GM19238 (cell line): ENCODE measurements around the gene MS4A6E.
"Not testable (repeated sequence)": the region's sequence is repeated elsewhere in the genome, so short reads cannot be mapped to it uniquely, and the experiment has no call there.

ENCODE experiments used
- DNase-seq: peaks from one replicate; pipeline ENCODE4 v3.0.0; 2011; ENCODE audit warnings: low spot score; ENCODE audit not compliant: insufficient read length

The MS4A6E gene, protein sequence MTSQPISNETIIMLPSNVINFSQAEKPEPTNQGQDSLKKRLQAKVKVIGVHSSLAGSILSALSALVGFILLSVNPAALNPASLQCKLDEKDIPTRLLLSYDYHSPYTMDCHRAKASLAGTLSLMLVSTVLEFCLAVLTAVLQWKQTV

DNA sequence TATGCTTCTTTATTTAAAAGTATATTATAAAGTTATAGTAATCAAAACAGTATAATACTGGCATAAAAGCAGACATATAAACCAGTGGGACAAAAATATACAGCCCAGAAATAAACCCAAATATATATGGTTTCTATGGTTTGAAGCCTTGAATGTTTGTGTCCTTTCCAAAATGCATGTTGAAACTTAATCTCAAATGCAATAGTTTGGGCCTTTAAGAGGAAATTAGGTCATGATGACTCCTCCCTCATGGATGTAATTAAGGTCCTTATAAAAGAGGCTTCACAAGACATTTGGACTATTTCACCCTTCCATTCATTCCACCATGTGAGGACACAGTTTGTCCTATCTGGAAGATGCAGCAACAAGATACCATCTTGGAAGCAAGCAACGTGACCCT is at the start of gene MS4A6E:
MS4A6E (plus strand) TSS at position 301 of the 400 bp plus-strand sequence. CDS start 7,641 bp downstream, outside the sequence.
- DNase-seq: no peak

DNA sequence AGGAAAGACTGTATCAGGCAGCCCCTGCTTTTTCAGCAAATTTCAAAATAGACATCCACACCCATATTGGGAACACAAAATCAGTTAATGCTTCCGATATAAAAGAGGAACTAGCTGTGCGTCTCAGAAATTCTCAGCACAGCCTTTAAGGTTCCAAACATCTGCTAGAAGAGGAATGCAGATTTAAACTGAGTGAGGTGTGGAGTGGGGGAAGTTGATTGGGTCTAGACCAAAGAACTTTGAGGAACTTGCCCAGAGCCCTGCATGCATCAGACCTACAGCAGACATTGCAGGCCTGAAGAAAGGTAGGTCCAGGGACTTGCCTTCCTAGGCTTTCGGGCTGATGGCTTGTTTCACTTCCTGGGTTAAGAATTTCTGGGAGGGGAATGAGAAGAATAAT is 46.6 kb upstream of the MS4A6E start, which contains the start of gene MS4A4A:
MS4A4A (plus strand) TSS at position 255 of the 400 bp plus-strand sequence; CDS start at position 265, 10 bp downstream.
- DNase-seq: no peak

DNA sequence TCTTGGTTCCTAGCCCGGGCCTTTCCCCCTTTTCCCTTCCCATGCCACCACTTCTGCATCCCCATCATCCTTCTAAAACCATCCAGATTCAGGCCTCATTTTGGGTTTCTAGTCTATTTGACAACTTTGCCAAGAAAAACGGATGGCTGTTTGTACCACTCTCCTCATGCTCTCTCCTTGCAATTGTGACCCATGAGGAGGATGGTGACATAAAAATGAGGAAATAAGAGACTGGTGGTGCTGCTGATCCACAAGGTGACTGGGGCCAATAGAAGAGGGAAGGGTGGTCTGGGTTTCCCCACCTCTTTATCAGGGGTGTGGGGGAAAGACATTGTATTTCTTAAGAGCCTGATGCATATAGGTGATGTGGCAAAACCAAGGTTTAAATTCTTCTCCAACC is 45.6 kb upstream of the MS4A6E start:
- no peak for DNase-seq

DNA sequence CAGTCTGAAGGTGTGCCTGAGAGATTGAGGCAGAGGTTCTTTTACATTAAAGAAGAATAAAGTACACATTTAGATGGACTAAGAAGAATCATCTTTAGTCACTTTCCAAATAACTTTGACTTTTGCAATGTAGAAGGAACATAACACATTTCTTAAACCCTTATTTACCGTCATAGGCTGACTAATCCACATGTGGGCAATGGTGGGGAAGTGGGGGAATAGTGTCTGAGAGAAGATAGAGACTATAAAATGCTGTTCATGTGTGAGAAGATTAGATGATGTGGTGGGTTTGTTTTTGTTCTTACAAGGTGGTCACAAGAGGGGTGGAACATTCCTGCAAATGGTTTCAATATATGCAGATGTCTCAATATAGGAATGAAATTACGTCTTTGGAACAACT is 44.8 kb upstream of the MS4A6E start:
- no peak for DNase-seq

DNA sequence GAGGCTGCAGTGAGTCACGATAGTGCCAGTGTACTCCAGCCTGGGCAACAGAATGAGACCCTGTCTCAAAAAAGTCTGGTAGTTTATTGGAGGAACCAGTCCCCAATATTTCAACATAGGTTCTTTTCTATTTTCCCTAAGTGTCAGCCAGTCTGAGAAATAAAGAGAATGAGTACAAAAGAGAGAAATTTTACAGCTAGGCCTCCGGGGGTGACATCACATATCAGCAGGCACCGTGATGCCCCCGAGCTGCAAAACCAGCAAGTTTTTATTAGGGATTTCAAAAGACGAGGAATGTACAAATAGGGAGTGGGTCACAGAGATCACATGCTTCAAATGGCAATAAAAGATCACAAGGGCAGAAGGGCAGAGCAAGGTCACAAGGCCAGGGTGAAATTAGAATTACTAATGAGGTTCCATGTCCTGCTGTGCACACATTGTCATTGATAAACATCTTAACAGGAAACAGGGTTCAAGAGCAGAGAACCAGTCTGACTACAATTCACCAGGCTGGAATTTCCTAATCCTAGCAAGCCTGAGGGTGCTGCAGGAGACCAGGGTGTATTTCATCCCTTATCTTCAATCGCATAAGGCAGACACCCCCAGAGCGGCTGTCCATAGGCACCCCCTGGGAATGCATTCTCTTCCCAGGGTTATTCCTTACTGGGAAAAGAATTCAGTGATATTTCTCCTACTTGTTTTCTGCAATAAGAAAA is 41.5 kb upstream of the MS4A6E start:
- not testable (repeated sequence) for DNase-seq

DNA sequence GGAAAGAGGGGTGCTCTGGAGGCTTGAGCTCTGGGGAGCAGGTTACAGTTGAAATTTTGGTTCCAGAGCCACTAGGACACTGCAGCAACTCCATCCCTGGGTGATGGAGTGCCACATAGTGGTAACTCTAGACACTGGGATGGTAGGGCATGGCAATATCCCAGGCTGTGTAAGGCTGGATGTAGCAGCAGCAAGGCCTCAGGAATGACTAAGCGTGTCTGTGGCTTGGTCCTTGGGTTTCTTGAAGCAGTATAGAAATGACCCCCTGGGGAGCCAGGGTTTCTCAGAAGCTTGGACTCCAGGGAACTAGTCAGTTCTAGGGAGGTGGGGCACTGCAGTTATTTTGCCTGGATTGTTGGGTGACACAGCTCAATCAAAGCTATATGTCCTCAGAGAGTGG is 38.5 kb upstream of the MS4A6E start:
- DNase-seq: no peak

DNA sequence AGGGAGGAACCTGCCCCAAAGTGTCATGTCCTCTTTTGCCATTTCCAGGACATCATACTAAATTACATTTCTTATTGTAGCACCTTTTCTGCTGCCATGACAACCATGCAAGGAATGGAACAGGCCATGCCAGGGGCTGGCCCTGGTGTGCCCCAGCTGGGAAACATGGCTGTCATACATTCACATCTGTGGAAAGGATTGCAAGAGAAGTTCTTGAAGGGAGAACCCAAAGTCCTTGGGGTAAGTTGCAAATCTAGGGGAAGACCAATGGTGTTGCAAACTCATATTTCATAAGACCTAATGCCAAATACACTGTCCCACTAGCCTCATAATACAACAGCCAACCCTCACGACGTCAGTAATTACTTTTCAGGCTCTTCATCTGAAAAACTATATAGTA is 34.9 kb upstream of the MS4A6E start:
- no peak for DNase-seq

DNA sequence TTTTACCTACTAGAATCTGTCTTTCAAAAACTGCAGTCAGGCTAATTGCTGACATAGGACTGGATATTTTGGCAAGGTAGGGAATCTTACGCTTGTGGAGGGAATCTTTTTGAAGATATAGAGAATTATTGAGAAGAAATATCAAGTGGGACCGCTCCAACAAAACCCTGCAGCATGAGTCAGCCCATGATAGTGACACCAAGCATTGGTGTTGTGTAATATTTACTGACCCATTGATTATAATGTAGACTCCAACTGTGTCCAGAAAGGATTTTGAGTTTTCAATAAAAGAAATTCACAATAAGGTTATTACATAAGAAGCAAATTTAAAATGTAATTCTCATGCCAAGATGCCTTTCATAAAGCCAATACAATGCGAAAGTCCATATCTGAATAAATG is 25.9 kb upstream of the MS4A6E start:
- DNase-seq: no peak

DNA sequence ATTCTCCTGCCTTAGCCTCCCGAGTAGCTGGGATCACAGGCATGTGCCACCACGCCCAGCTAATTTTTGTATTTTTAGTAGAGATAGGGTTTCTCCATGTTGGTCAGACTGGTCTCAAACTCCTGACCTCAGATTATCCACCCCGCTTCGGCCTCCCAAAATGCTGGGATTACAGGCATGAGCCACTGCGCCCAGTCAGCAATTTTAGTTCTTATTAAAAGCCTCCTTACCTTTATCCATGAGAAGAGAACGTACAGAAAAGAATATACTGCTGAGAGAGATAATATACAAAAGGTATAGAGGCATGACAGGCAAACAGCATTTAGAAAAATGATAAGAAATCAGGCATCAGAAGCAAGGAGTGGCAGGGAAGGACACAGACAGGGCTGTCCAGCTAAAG is 25.2 kb upstream of the MS4A6E start:
- DNase-seq: not testable (repeated sequence)

DNA sequence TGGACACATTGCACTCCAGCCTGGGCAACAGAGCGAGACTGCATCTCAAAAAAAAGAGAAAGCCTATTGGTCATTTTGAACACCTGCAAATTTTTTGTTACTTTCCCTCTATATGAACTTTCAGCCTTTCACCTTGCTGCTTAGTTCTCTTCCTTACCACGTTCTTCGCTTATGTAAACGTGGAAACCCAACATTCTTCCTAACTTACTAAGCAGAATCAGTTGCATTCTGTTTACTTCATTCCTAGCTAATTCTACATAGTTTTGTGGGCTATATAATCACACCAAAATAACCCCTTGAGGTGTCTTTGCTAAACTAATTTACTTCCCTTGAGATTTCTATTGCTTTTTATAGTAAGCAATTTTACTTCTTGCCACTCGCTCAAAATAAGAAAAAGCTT is 23.4 kb upstream of the MS4A6E start:
- no peak for DNase-seq

DNA sequence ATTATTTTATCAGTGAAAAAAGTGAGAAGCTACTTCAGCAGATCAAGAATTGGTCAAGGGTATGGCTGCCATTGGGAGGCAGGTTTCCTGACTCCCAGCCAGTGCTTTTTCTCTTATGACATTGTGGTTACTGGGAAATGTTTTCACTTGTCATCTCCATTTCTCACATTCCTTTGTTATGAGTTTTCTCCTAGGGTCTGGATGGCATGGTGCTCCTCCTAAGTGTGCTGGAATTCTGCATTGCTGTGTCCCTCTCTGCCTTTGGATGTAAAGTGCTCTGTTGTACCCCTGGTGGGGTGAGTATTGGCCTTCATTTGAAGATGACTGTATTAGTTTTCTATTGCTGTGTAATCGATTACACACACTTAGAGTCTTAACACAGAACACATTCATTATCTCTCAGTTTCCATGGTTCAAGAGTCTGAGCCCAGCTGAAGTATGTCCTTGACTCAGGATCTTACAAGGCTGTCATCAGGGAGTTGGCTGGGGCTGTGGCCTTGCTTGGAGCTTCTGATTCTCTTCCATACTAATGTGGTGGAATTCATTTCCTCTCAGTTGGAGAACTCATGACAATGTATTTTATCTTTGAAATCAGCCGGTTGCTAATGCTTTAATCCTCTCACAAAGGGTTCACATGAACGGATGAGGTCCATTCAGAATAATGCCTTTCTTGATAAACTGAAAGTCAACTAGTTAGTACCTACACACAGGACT is 21.0 kb upstream of the MS4A6E start:
- no peak for DNase-seq

DNA sequence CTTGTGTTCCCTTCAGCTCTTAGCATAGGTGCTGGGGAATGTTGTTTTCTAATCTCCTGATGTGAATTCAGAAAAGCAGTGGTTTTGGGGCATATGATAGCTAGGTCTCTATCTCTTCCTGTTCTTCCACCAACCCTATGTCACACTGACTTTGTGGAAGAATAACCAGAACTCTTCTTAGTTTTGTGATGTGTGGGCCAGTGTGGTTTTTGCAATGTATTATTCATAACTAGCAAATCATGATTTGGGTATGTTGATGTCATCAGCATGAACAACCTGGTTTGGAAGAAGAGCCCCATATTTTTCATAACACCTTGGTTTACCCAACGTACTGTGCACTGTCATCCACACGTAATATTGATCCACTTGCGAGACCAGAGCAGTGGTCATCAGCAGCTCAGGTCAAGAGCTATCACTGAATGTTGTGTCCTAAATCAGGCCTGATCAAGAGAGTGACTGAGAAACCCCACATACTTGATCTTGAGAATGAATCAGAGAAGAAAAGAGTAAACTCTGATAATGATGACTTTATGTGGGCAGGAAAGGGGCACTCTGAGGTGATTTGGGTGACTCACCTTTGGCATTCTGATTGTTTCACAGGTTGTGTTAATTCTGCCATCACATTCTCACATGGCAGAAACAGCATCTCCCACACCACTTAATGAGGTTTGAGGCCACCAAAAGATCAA is 19.4 kb upstream of the MS4A6E start:
- no peak for DNase-seq

DNA sequence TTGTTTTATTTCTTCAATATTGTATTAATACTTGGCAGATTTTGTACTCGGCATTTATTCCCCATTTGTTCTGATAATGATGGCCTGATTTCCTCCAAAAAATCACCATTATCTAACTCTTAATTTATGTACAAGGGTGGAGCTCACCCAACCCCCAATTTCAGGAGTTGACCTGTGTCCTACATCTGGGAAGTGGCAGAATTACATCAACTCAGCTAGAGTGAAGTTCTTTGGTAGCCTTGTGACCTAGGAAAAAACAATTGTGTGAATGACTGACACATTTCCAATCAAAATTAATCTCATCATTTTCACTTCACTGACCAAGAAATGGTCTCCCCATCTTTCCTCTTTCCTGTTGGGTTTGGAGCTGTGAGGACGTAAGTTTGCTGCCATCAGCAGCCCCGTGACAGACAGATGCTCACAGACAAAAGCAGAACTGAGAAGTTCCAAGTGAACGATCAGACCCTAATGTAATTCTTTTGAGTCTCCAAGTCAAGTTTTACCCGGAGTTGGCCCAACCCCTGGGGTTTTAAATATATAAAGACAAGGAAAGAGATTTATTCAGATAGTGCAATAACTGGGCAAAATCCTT is 16.6 kb upstream of the MS4A6E start:
- peak; percentile 14 for DNase-seq

DNA sequence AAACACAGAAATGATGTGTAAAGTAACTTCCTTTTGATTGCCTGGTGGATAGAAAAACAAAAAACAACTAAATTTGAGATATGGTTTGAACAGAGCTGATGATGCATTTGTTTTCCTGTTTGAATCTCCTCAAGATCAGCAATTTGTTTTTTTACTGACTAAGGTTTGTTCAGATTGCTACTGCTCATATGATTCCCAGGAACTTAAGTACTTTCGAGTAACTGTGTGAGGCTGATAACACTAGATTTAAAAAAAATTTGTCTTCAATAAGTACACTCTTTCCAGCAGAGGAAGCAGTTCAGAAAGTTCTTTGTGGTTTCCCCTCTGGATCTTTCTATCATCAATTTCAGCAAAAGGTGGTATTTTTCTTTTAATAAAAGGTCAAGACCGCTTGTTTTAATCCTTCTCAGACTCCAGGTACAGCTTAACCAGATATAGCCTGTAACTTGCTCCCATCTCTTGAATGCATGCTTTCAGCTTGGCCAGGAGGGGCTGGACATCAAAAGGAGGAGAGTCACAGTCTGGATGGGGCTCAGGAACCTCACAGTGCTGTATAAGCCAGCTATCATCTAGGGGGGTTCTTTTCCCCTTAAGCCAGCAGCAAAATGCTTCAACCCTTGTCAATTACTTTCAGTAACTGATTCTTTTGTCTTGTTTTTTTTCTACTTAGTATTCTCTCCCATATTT is 12.3 kb upstream of the MS4A6E start:
- DNase-seq: no peak

DNA sequence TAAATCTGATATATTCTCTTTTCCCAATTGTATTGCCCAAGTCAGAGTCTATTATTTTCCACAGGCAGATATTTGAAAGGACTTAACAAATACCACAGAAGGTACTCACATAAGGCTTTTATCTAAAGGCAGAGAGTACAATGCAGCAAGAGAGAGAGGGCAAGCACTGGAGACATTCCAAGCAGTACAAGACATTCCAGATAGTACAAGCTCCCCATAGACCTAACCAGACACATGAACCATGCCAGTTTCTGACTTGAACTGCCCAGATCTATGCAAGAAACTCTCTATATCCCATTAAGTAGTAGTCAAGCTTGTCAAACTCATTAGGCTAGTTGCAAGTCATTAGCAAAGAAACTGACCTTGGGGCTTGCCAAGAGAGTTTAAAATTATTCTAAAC is 11.2 kb upstream of the MS4A6E start:
- no peak for DNase-seq

DNA sequence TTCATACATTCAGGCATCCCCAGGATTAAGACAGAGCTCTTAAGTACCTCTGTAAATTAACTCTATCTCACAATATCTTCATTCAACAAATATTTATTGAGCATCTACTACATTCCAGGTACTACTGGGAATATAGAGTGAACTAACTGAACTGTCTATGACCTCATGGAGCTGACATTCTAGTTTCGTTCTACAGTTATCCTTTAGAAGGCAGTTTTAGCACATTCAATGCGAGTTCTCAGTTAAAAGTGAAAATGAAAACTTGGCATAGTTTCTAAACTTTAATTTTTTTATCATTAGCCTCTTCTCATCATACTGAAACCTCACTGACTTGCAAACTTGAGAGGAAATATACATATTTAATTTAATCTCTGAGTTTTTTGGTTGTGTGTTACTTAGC is 10.7 kb upstream of the MS4A6E start:
- DNase-seq: no peak

DNA sequence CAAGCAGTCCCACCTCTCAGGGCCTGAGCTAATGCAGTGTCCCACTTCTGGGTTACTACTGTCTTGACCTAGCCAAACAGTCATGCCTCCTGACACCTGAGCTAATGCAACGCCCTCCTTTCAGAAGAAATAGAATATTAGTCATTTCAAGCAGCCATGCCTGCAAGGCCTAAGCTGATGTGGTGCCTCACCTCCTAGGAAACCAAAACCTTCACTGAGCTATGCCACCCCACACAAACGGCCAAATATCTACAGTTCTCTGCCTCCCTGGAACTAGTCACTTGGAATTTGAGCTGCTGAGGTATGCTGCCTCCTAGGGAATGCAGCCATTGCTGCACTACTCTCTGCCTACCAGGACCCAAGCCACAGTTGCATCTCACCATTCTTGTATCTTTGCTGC is 8.3 kb upstream of the MS4A6E start:
- DNase-seq: no peak

DNA sequence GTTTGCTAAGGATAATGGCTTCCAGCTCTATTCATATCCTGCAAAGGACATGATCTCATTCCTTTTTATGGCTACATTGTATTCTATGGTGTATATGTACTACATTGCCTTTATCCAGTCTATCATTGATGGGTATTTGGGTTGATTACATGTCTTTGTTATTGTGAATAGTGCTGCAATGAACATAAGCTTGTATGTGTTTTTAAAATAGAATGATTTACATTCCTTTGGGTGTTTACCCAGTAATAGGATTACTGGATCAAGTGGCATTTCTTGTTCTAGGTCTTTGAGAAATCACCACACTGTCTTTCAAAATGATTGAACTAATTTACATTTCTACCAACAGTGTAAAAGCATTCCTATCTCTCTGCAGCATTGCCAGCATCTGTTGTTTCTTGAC is 6.0 kb upstream of the MS4A6E start:
- DNase-seq: no peak

DNA sequence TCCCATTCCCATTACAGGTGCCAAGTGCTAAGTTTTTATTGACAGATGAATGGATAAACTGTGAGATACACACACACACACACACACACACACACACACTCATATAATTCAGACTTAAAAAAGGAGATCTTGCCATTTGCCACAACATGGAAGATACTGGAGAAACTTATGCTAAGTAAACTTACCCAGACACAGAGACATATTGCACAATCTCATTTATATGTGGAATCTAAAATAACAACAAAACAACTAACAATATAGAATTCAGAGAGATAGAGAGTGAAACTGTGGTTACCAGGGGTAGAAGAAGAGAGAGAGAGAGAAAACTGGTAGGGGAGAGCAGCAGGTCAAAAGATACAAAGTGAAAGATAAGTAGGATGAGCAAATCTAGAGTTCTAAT is 1.4 kb downstream of the MS4A6E start:
- no peak for DNase-seq

DNA sequence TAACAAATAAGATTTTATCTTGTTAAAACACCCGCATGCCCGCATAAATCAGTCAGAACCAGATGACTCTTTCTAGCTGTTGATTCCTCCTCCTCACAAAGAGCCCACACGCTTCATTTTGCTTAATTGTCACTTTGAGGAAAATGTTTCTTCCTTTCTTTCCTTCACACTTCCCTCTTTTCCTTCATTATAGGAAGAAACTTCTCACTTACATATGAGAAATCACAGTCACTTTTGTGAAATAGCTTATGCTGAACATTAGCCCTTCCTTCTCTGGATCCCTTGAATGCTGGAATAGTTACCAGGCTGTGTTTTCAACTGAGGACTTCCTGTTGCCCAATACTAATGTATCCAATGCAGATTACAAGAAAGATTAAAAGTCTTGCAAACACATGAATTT is 5.8 kb downstream of the MS4A6E start:
- DNase-seq: no peak

DNA sequence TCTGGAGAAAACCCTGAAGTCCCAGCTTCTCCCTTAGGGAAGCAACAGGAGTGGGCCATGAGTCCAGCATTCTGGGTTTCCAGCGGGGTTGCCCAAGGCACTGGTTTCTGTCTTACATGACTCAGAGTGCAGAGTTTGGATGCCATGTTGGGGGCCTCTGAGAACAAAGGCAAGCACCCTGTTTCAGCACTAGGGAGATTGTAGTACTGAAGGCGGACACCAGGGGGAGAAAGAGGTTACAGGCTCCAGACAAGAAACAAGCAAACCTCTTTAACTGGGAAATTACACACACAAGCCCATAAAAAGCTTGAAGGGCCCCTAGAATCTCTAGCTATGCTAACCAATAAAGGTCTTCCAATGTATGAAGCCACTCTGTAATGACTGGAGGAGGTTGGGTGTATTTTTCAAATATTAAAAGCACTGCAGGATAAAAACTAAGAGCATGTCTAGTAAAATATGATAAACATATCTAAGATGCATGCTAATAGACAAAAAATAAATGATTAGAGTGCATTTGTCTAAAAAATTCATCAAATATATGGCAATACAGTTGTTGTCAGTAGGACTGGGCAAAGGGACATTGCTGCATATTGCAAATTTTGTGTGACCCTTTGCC is 7.1 kb downstream of the MS4A6E start:
- DNase-seq: peak; percentile 31
